Endothelial cell of umbilical vein (primary cell): Measurements from ENCODE around the gene DCAF10. TPM values are rescaled to one million over a fixed set of nuclear protein-coding genes. Genes with fewer than 3 reads are reported as not detected.
A peak's percentile ranks its signal among the peaks of the same experiment; 100 is the strongest.

Source experiments
- BruUV-seq: library from RNA; stranded (reverse); fragments of 400-500 nt; replicated peaks from 2 replicates; lab custom pipeline; 2021; lab: Mats Ljungman, UMichigan
- CTCF ChIA-PET: fragments of 300-600, 350-600 bp; sonication (Branson Sonifier 250); formaldehyde crosslinking; loops from one replicate; lab custom pipeline; 2021; ENCODE audit warnings: antibody characterized with exemption, inconsistent platforms; lab: Charles Lee
- POLR2A ChIA-PET: fragments of 300-600, 350-600 bp; sonication (Branson Sonifier 250); formaldehyde crosslinking; loops from one replicate; lab custom pipeline; 2021; ENCODE audit warnings: antibody characterized with exemption, inconsistent platforms; lab: Charles Lee
- DNase-seq: peaks from one replicate; pipeline ENCODE4 v3.0.0-alpha.2; 2011; ENCODE audit warnings: low read depth, low spot score
- FAIRE-seq: peaks from 2 replicates; lab custom pipeline; 2011; peaks lifted over from hg19 to GRCh38; lab: Jason Lieb, UNC
- H2AFZ ChIP-seq: 2 replicates; pipeline ENCODE4 v1.6.0; 2012; ENCODE audit warnings: low read depth, low read length, control low read depth, inconsistent platforms
- H3K27ac ChIP-seq: 2 replicates; pipeline ENCODE4 v1.5.1; 2011; ENCODE audit warnings: low read depth, mild to moderate bottlenecking, control low read depth, low read length, moderate library complexity; ENCODE audit not compliant: insufficient read depth
- H3K27me3 ChIP-seq, 2 experiments: 2 replicates each; pipeline versions ENCODE4 v1.6.0 to v1.6.1; 2011; ENCODE audit warnings: low read length in 2 of 2, mixed read lengths in 1 of 2; ENCODE audit not compliant: control insufficient read depth in 2 of 2, insufficient read depth in 2 of 2
- H3K36me3 ChIP-seq, 2 experiments: 2 replicates in 1 of 2; 3 replicates in 1 of 2; pipeline ENCODE4 v1.5.1; 2011; ENCODE audit warnings: low read length in 2 of 2, mild to moderate bottlenecking in 1 of 2, moderate library complexity in 1 of 2; ENCODE audit not compliant: control insufficient read depth in 2 of 2, insufficient read depth in 2 of 2; ENCODE audit errors: extremely low read depth in 1 of 2
- H3K4me1 ChIP-seq: 3 replicates; pipeline ENCODE4 v1.5.1; 2011; ENCODE audit warnings: mild to moderate bottlenecking, low read length; ENCODE audit not compliant: control insufficient read depth, insufficient read depth; ENCODE audit errors: extremely low read depth
- H3K4me2 ChIP-seq: 2 replicates; pipeline ENCODE4 v1.6.1; 2011; ENCODE audit warnings: low read length, control low read depth, mixed read lengths; ENCODE audit not compliant: insufficient read depth
- H3K4me3 ChIP-seq, 3 experiments: fragments of 200-600 bp in 1 of 3; sonication (generic), shearing (Covaris generic) in 1 of 3; replicated peaks in 1 of 3; 2 replicates each; pipeline ENCODE4 v1.5.1; 2011 to 2016; ENCODE audit warnings: control low read depth in 3 of 3, low read length in 3 of 3, mild to moderate bottlenecking in 2 of 3, inconsistent platforms in 1 of 3, low read depth in 1 of 3, moderate library complexity in 1 of 3; ENCODE audit not compliant: insufficient read depth in 1 of 3
- H3K79me2 ChIP-seq: 2 replicates; pipeline ENCODE4 v1.6.0; 2012; ENCODE audit warnings: low read length, inconsistent platforms; ENCODE audit not compliant: control insufficient read depth, insufficient read depth
- H3K9ac ChIP-seq: replicated peaks from 2 replicates; pipeline ENCODE3; 2011; ENCODE audit warnings: low read length, control low read depth; ENCODE audit not compliant: insufficient read depth; ENCODE audit errors: extremely low read depth
- H3K9me1 ChIP-seq: replicated peaks from 3 replicates; pipeline ENCODE4 v1.6.0; 2011; ENCODE audit warnings: mild to moderate bottlenecking, low read length; ENCODE audit not compliant: control insufficient read depth, insufficient read depth; ENCODE audit errors: extremely low read depth
- H3K9me3 ChIP-seq: replicated peaks from 2 replicates; pipeline ENCODE4 v1.5.1; 2012; ENCODE audit warnings: low read length, inconsistent platforms; ENCODE audit not compliant: control insufficient read depth, insufficient read depth
- H4K20me1 ChIP-seq: replicated peaks from 2 replicates; pipeline ENCODE3; 2011; ENCODE audit warnings: mild to moderate bottlenecking, low read length; ENCODE audit not compliant: control insufficient read depth, insufficient read depth; ENCODE audit errors: extremely low read depth
- CTCF ChIP-seq, 2 donors: IDR thresholded peaks; 1 replicate in 1 of 2; 2 replicates in 1 of 2; pipeline ENCODE4 v1.5.1; 2011; ENCODE audit warnings: low read length in 2 of 2, mild to moderate bottlenecking in 2 of 2, moderate library complexity in 2 of 2, control low read depth in 1 of 2, inconsistent platforms in 1 of 2, low read depth in 1 of 2; ENCODE audit not compliant: insufficient read depth in 1 of 2; ENCODE audit errors: extremely low read depth in 1 of 2
- EZH2 ChIP-seq: IDR thresholded peaks from 2 replicates; pipeline ENCODE4 v1.6.1; 2012; ENCODE audit warnings: borderline replicate concordance, low read depth, mild to moderate bottlenecking, moderate library complexity, low read length, inconsistent platforms; ENCODE audit not compliant: severe bottlenecking
- FOS ChIP-seq: IDR thresholded peaks from 2 replicates; pipeline ENCODE4 v1.6.1; 2011; ENCODE audit warnings: mild to moderate bottlenecking, low read length, moderate library complexity, borderline replicate concordance; ENCODE audit not compliant: insufficient read depth
- GATA2 ChIP-seq: IDR thresholded peaks from 2 replicates; pipeline ENCODE4 v1.7.0; 2011; ENCODE audit warnings: low read depth, mild to moderate bottlenecking, moderate library complexity, mixed read lengths, low read length; ENCODE audit not compliant: insufficient read length, insufficient read depth
- JUN ChIP-seq: IDR thresholded peaks from 2 replicates; pipeline ENCODE4 v1.6.1; 2011; ENCODE audit warnings: borderline replicate concordance, low read depth; ENCODE audit not compliant: insufficient read length, insufficient read depth
- MAX ChIP-seq: IDR thresholded peaks from 2 replicates; pipeline ENCODE4 v1.6.1; 2011; ENCODE audit not compliant: insufficient read depth, insufficient read length
- MYC ChIP-seq: IDR thresholded peaks from one replicate; pipeline ENCODE4 v1.6.1; 2011; ENCODE audit warnings: mild to moderate bottlenecking, low read depth, low read length
- POLR2A ChIP-seq: IDR thresholded peaks from 2 replicates; pipeline ENCODE4 v1.6.1; 2012; ENCODE audit warnings: low read depth, mild to moderate bottlenecking, control low read depth, low read length
- POLR2AphosphoS5 ChIP-seq: IDR thresholded peaks from 2 replicates; pipeline ENCODE4 v1.6.1; 2012; ENCODE audit warnings: low read depth, mild to moderate bottlenecking, control low read depth, low read length, moderate library complexity; ENCODE audit not compliant: insufficient read depth
- dilution Hi-C: fragments of 300-500 bp; cut with MboI; formaldehyde crosslinking; loops from one replicate; pipeline ENCODE4 v1.15.0; 2019; ENCODE audit warnings: low sequenced_read_pairs; ENCODE audit not compliant: extremely low pct_ligation_motif_present
- intact Hi-C: fragments of 100-400 bp; cut with micrococcal nuclease; formaldehyde crosslinking; loops from one replicate; pipeline ENCODE4 v1.10.0; 2022
- polyA plus RNA-seq, 4 experiments: library from polyadenylated mRNA; depleted of rRNA in 3 of 4; stranded (reverse) in 3 of 4; unstranded in 1 of 4; fragments of >200 nt; gene quantifications; 2 replicates each; pipeline versions ENCODE4 v1.2.1 to v1.2.3, GENCODE V29; 2011 to 2012; ENCODE audit warnings: missing spikeins in 1 of 4
- total RNA-seq: library from RNA; stranded (reverse); gene quantifications from 2 replicates; pipeline ENCODE4 v1.2.3, GENCODE V29; 2021

The DCAF10 gene
- total and polyA plus RNA-seq, 2 donors (not counting 3 experiments of a cell fraction or from before 2014, with no cell fraction given), result 13.1 to 21.5 TPM

- TF ChIP-seq CTCF (IDR thresholded peaks at IDR 0.05; ENCODE audit: extremely low read depth in 1 of 2, insufficient read depth in 1 of 2, low read depth in 1 of 2, low read length in 2 of 2), result no peak
- no peak for TF ChIP-seq EZH2
- peak; percentile 28 for TF ChIP-seq FOS
- no peak for TF ChIP-seq GATA2
- no peak for TF ChIP-seq POLR2AphosphoS5
- TF ChIP-seq POLR2A, result no peak
- Histone ChIP-seq H3K4me1 (peaks cover 9% of the 10 kb centered on the region), H4K20me1 (no peaks in the 10 kb centered on the region), H3K9me1 (no peaks in the 10 kb centered on the region), H3K27ac (no peak overlapping the region), H3K9ac (no peak overlapping the region), H3K9me3 (no peaks in the 10 kb centered on the region), H2AFZ (no peak overlapping the region), H3K36me3 (peaks cover 6 to 24% of the 10 kb centered on the region in 2 experiments), H3K4me2 (no peak overlapping the region), H3K4me3 (no peak overlapping the region), H3K79me2 (peaks cover 23% of the 10 kb centered on the region), H3K27me3 (no peaks in the 10 kb centered on the region)
- no peak for DNase-seq
- intact Hi-C loops (no loop called here), dilution Hi-C loops (no loop called here)
- FAIRE-seq, result no peak
- no TSS peak for BruUV-seq
- POLR2A ChIA-PET, result no interaction called here
- CTCF ChIA-PET, result no interaction called here
Measured at GRCh38 chr9:37897665-37898064, 97.1 kb downstream of the DCAF10 start.

GRCh38 chr9:37899041-37899440, 98.4 kb downstream of the DCAF10 start:
- POLR2A ChIA-PET, result no interaction called here

More at GRCh38 chr9:37899041-37899440, 98.4 kb downstream of the DCAF10 start:
- CTCF ChIA-PET, result no interaction called here
- intact Hi-C loops (no loop called here), dilution Hi-C loops (no loop called here)
- no TSS peak for BruUV-seq
- Histone ChIP-seq H3K4me2 (no peak overlapping the region), H3K27me3 (no peaks in the 10 kb centered on the region), H3K4me3 (no peak overlapping the region), H3K9ac (no peak overlapping the region), H3K9me3 (no peaks in the 10 kb centered on the region), H2AFZ (no peak overlapping the region), H4K20me1 (no peaks in the 10 kb centered on the region), H3K36me3 (peaks cover 6 to 16% of the 10 kb centered on the region in 2 experiments), H3K4me1 (peaks cover 15% of the 10 kb centered on the region), H3K27ac (no peak overlapping the region), H3K9me1 (no peaks in the 10 kb centered on the region), H3K79me2 (peaks cover 32% of the 10 kb centered on the region)
- FAIRE-seq (no peak), DNase-seq (no peak)
- no peak for TF ChIP-seq POLR2AphosphoS5
- TF ChIP-seq POLR2A, result no peak
- TF ChIP-seq MAX, result no peak
- TF ChIP-seq EZH2, result no peak
- no peak for TF ChIP-seq CTCF (IDR thresholded peaks at IDR 0.05; ENCODE audit: extremely low read depth in 1 of 2, insufficient read depth in 1 of 2, low read depth in 1 of 2, low read length in 2 of 2)
- no peak for TF ChIP-seq JUN
- TF ChIP-seq GATA2, result no peak
- TF ChIP-seq FOS, result no peak
- no peak for TF ChIP-seq MYC
